Loucy (cell line): Measurements from ENCODE around the gene EXOG.

Experiments
- EZH2phosphoT487 ChIP-seq: fragments of 200-600 bp; IDR thresholded peaks from 2 replicates; pipeline ENCODE4 v1.6.1; 2018; ENCODE audit warnings: antibody characterized with exemption, mild to moderate bottlenecking, moderate library complexity, borderline replicate concordance
- TF ChIP-seq, protein P1 (sequence below): fragments of 200-600 bp; sonication (generic); conservative IDR thresholded peaks from 2 replicates; pipeline ENCODE4 v1.5.1; 2014; ENCODE audit warnings: mild to moderate bottlenecking, antibody characterized with exemption, low read length

DNA sequence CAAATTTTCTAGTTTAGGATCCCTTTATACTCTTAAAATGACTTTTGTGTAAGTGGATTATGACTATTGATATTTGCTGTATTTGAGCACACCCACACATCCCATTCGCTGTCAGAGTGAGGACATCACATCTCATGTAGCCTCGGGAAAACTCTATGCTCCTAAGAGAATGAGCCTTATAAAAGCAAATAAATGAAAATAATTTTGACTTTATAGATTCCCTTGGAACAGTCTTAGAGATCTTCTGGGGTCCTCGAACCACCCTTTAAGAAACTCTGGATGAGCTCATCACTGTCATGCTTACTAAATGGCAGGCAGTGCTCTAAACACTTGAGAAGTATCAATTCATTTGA is 16.1 kb upstream of the EXOG start:
- TF ChIP-seq, protein P1, sequence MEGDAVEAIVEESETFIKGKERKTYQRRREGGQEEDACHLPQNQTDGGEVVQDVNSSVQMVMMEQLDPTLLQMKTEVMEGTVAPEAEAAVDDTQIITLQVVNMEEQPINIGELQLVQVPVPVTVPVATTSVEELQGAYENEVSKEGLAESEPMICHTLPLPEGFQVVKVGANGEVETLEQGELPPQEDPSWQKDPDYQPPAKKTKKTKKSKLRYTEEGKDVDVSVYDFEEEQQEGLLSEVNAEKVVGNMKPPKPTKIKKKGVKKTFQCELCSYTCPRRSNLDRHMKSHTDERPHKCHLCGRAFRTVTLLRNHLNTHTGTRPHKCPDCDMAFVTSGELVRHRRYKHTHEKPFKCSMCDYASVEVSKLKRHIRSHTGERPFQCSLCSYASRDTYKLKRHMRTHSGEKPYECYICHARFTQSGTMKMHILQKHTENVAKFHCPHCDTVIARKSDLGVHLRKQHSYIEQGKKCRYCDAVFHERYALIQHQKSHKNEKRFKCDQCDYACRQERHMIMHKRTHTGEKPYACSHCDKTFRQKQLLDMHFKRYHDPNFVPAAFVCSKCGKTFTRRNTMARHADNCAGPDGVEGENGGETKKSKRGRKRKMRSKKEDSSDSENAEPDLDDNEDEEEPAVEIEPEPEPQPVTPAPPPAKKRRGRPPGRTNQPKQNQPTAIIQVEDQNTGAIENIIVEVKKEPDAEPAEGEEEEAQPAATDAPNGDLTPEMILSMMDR: no peak
- no peak for TF ChIP-seq EZH2phosphoT487
